Measurements from ENCODE around the gene CEP20.

GRCh38 chr16:15834502-15834901 is 53.9 kb downstream of the CEP20 start:
- TF ChIP-seq ATF3 (IDR thresholded peaks at IDR 0.05; ENCODE audit: borderline replicate concordance, extremely low read depth, low read depth, low read length) (no peak), ETV6 (conservative IDR thresholded peaks at IDR 0.05 in 1 of 2, IDR thresholded peaks at IDR 0.05 in 1 of 2; ENCODE audit: borderline replicate concordance in 1 of 2, low read depth in 1 of 2) (no peak), CTCF (IDR thresholded peaks at IDR 0.05 in 2 of 3, conservative IDR thresholded peaks at IDR 0.05 in 1 of 3; ENCODE audit: control insufficient read depth in 2 of 3, extremely low read depth in 1 of 3, insufficient read depth in 1 of 3, low read depth in 3 of 3, low read length in 3 of 3) (no peak), ZNF592 (IDR thresholded peaks at IDR 0.05) (no peak), RFX5 (IDR thresholded peaks at IDR 0.05; ENCODE audit: low read depth, low read length) (no peak), RAD21 (IDR thresholded peaks at IDR 0.05; ENCODE audit: insufficient read depth, low read depth, low read length) (no peak), NFYB (IDR thresholded peaks at IDR 0.05; ENCODE audit: insufficient read depth, low read depth, low read length) (no peak), EZH2 (IDR thresholded peaks at IDR 0.05; ENCODE audit: borderline replicate concordance, control insufficient read depth, low read depth, low read length) (no peak), RBBP5 (conservative IDR thresholded peaks at IDR 0.05) (no peak), SP1 (IDR thresholded peaks at IDR 0.05; ENCODE audit: low read depth, low read length) (no peak), POLR2AphosphoS2 (IDR thresholded peaks at IDR 0.05; ENCODE audit: low read depth, low read length) (no peak)
